CD14-positive monocyte (primary cell): ENCODE data around the gene PCCA. TPM values are rescaled to one million over a fixed set of nuclear protein-coding genes. Genes with fewer than 3 reads are reported as not detected.

Source experiments
- DNase-seq, 3 donors: peaks; one replicate each; pipeline ENCODE4 v3.0.0-alpha.2; 2011 to 2022
- H2AFZ ChIP-seq: 2 replicates; pipeline ENCODE4 v1.6.0; 2012; ENCODE audit warnings: mild to moderate bottlenecking, low read depth, low read length, inconsistent platforms; ENCODE audit not compliant: insufficient read depth, poor library complexity, severe bottlenecking
- H3K27ac ChIP-seq, 2 donors: 1 replicate in 1 of 2; 2 replicates in 1 of 2; pipeline ENCODE4 v1.5.1; 2012 to 2013; ENCODE audit warnings: low read length in 2 of 2, control low read depth in 1 of 2, inconsistent platforms in 1 of 2, low read depth in 1 of 2, mild to moderate bottlenecking in 1 of 2
- H3K27me3 ChIP-seq, 2 donors: one replicate each; pipeline versions ENCODE4 v1.6.0 to v1.6.1; 2011 to 2013; ENCODE audit warnings: low read length in 2 of 2; ENCODE audit not compliant: control insufficient read depth in 2 of 2, insufficient read depth in 2 of 2
- H3K36me3 ChIP-seq, 2 donors: replicated peaks in 1 of 2; 1 replicate in 1 of 2; 2 replicates in 1 of 2; pipeline versions ENCODE4 v1.5.1 to v1.6.1; 2012 to 2013; ENCODE audit warnings: low read length in 2 of 2, control low read depth in 1 of 2, inconsistent platforms in 1 of 2, mild to moderate bottlenecking in 1 of 2; ENCODE audit not compliant: insufficient read depth in 2 of 2, control insufficient read depth in 1 of 2
- H3K4me1 ChIP-seq, 2 donors: 1 replicate in 1 of 2; 2 replicates in 1 of 2; pipeline versions ENCODE4 v1.5.1 to v1.6.1; 2012 to 2013; ENCODE audit warnings: low read length in 2 of 2, control low read depth in 1 of 2, inconsistent platforms in 1 of 2, mild to moderate bottlenecking in 1 of 2, moderate library complexity in 1 of 2; ENCODE audit not compliant: insufficient read depth in 2 of 2, control insufficient read depth in 1 of 2
- H3K4me2 ChIP-seq: replicated peaks from 2 replicates; pipeline ENCODE3; 2012; ENCODE audit warnings: low read length, moderate library complexity, mild to moderate bottlenecking; ENCODE audit not compliant: poor library complexity, severe bottlenecking; ENCODE audit errors: extremely low read depth
- H3K4me3 ChIP-seq, 3 experiments: fragments of 200-600 bp in 1 of 3; sonication (generic) in 1 of 3; replicated peaks in 1 of 3; 1 replicate in 2 of 3; 2 replicates in 1 of 3; pipeline ENCODE4 v1.5.1; 2011 to 2013; ENCODE audit warnings: low read length in 3 of 3, mild to moderate bottlenecking in 3 of 3, control low read depth in 2 of 3, low read depth in 2 of 3, inconsistent platforms in 1 of 3, moderate library complexity in 1 of 3
- H3K79me2 ChIP-seq: 2 replicates; pipeline ENCODE4 v1.6.0; 2012; ENCODE audit warnings: mild to moderate bottlenecking, control low read depth, inconsistent platforms, low read length, moderate library complexity; ENCODE audit not compliant: insufficient read depth
- H3K9ac ChIP-seq: 2 replicates; pipeline ENCODE4 v1.6.0; 2017; ENCODE audit warnings: low read length, mild to moderate bottlenecking; ENCODE audit not compliant: insufficient read depth, poor library complexity, severe bottlenecking
- H3K9me3 ChIP-seq, 2 donors: replicated peaks in 1 of 2; 1 replicate in 1 of 2; 2 replicates in 1 of 2; pipeline versions ENCODE4 v1.5.1 to v1.6.1; 2012 to 2013; ENCODE audit warnings: low read length in 2 of 2, control low read depth in 1 of 2; ENCODE audit not compliant: control insufficient read depth in 1 of 2, insufficient read depth in 1 of 2
- H4K20me1 ChIP-seq: 2 replicates; pipeline ENCODE4 v1.6.0; 2012; ENCODE audit warnings: mild to moderate bottlenecking, low read length, control low read depth, moderate library complexity; ENCODE audit not compliant: insufficient read depth
- H3K27ac Mint-ChIP-seq, 7 donors: one replicate each; pipeline ENCODE4 v1.8.0; 2020; ENCODE audit warnings: mild to moderate bottlenecking in 7 of 7, mixed read lengths in 7 of 7, moderate library complexity in 6 of 7, inconsistent platforms in 2 of 7
- H3K27me3 Mint-ChIP-seq, 3 donors: one replicate each; pipeline ENCODE4 v1.8.0; 2021 to 2022; ENCODE audit warnings: low read depth in 3 of 3, mild to moderate bottlenecking in 3 of 3, mixed read lengths in 3 of 3, moderate library complexity in 3 of 3, inconsistent platforms in 1 of 3
- H3K36me3 Mint-ChIP-seq, 2 donors: one replicate each; pipeline ENCODE4 v1.8.0; 2020; ENCODE audit warnings: mixed read lengths in 2 of 2, inconsistent platforms in 1 of 2, mild to moderate bottlenecking in 1 of 2
- H3K4me1 Mint-ChIP-seq: one replicate; pipeline ENCODE4 v1.8.0; 2020; ENCODE audit warnings: mild to moderate bottlenecking, mixed read lengths
- H3K4me3 Mint-ChIP-seq, 2 donors: one replicate each; pipeline ENCODE4 v1.8.0; 2020; ENCODE audit warnings: mild to moderate bottlenecking in 2 of 2, mixed read lengths in 2 of 2, moderate library complexity in 1 of 2
- H3K9me3 Mint-ChIP-seq, 7 donors: one replicate each; pipeline ENCODE4 v1.8.0; 2020 to 2022; ENCODE audit warnings: mixed read lengths in 7 of 7, mild to moderate bottlenecking in 6 of 7, moderate library complexity in 6 of 7, inconsistent platforms in 2 of 7
- WGBS: methylation state at CpG from one replicate; pipeline ENCODE4 v1.1.5; 2013; ENCODE audit warnings: missing lambda C conversion rate; ENCODE audit not compliant: insufficient coverage; 5-methylcytosine and 5-hydroxymethylcytosine counted together
- intact Hi-C, 2 donors: fragments of 100-400 bp; cut with micrococcal nuclease; formaldehyde crosslinking; loops; one replicate each; pipeline versions ENCODE4 v1.15.0 to v1.15.1; 2023
- polyA plus RNA-seq, 3 donors: library from polyadenylated mRNA; depleted of rRNA in 1 of 3; unstranded in 2 of 3; stranded (reverse) in 1 of 3; fragments of 300-500 nt in 2 of 3; fragments of >200 nt in 1 of 3; fragmentation: Illumina TruSeq in 2 of 3; gene quantifications; 1 replicate in 2 of 3; 2 replicates in 1 of 3; pipeline ENCODE4 v1.2.3, GENCODE V29; 2012 to 2021
- TF ChIP-seq, protein P1 (sequence below): fragments of 200-600 bp; IDR thresholded peaks from one replicate; pipeline ENCODE4 v1.8.0; 2022; ENCODE audit warnings: antibody characterized with exemption, mild to moderate bottlenecking

The PCCA gene
- polyA plus RNA-seq, 3 donors = 4.4 to 13.5 (median 11.9) TPM

GRCh38 chr13:100274942-100275506 lies 186.1 kb downstream of the PCCA start:
- Histone ChIP-seq H3K4me1 (peaks cover 4 to 9% of the 10 kb centered on the region in 2 donors), H3K9me3 (no peaks in the 10 kb centered on the region), H3K9ac (no peak overlapping the region), H3K27ac (no peak overlapping the region), H3K4me2 (no peak overlapping the region), H3K36me3 (no peaks in the 10 kb centered on the region), H3K79me2 (no peaks in the 10 kb centered on the region), H3K4me3 (no peak overlapping the region), H3K27me3 (no peaks in the 10 kb centered on the region), H4K20me1 (no peaks in the 10 kb centered on the region), H2AFZ (no peak overlapping the region)
- Mint-ChIP-seq H3K4me1 (peaks cover 10% of the 10 kb centered on the region), H3K9me3 (no peaks in the 10 kb centered on the region), H3K4me3 (no peak overlapping the region), H3K36me3 (peaks cover 1 to 6% of the 10 kb centered on the region in 2 donors), H3K27ac (no peak overlapping the region), H3K27me3 (no peaks in the 10 kb centered on the region)
- DNase-seq = no peak
- intact Hi-C loops = no loop called here
- WGBS = 87% methylated on average over 10 of the region's 12 CpGs
- TF ChIP-seq, protein P1, sequence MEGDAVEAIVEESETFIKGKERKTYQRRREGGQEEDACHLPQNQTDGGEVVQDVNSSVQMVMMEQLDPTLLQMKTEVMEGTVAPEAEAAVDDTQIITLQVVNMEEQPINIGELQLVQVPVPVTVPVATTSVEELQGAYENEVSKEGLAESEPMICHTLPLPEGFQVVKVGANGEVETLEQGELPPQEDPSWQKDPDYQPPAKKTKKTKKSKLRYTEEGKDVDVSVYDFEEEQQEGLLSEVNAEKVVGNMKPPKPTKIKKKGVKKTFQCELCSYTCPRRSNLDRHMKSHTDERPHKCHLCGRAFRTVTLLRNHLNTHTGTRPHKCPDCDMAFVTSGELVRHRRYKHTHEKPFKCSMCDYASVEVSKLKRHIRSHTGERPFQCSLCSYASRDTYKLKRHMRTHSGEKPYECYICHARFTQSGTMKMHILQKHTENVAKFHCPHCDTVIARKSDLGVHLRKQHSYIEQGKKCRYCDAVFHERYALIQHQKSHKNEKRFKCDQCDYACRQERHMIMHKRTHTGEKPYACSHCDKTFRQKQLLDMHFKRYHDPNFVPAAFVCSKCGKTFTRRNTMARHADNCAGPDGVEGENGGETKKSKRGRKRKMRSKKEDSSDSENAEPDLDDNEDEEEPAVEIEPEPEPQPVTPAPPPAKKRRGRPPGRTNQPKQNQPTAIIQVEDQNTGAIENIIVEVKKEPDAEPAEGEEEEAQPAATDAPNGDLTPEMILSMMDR = no peak

- Histone ChIP-seq H3K9ac (no peak overlapping the region), H3K27me3 (no peaks in the 10 kb centered on the region), H3K79me2 (no peaks in the 10 kb centered on the region), H3K36me3 (peaks cover 0 to under 1% of the 10 kb centered on the region in 2 donors), H3K4me1 (peaks cover 4 to 9% of the 10 kb centered on the region in 2 donors), H4K20me1 (no peaks in the 10 kb centered on the region), H3K4me3 (no peak overlapping the region), H3K9me3 (no peaks in the 10 kb centered on the region), H3K4me2 (no peak overlapping the region), H2AFZ (no peak overlapping the region), H3K27ac (no peak overlapping the region)
- intact Hi-C loops = no loop called here
- H3K36me3 Mint-ChIP-seq = peaks cover 7 to 8% of the 10 kb centered on the region in 2 donors
- TF ChIP-seq, protein P1 = no peak
- H3K4me3 Mint-ChIP-seq = no peak overlapping the region
- H3K27ac Mint-ChIP-seq = no peak overlapping the region
- no peak for DNase-seq
- H3K27me3 Mint-ChIP-seq = no peaks in the 10 kb centered on the region
- peaks cover 9% of the 10 kb centered on the region for H3K4me1 Mint-ChIP-seq
- peaks cover 0 to 1% (median 0%) of the 10 kb centered on the region in 7 donors for H3K9me3 Mint-ChIP-seq
- WGBS = no CpG with 5 or more reads among the region's 5 CpGs
Measured at GRCh38 chr13:100275746-100276145, 186.9 kb downstream of the PCCA start.
